Rectal smooth muscle tissue (tissue), 1 donor: ENCODE measurements around the gene TECRL.

Experiments used
- H3K27ac ChIP-seq: one replicate; pipeline ENCODE4 v1.7.0; 2013; ENCODE audit warnings: low read depth, low read length, inconsistent platforms
- H3K27me3 ChIP-seq: one replicate; pipeline ENCODE4 v1.7.0; 2013; ENCODE audit warnings: low read length; ENCODE audit not compliant: control insufficient read depth, insufficient read depth
- H3K36me3 ChIP-seq: one replicate; pipeline ENCODE4 v1.7.0; 2013; ENCODE audit warnings: low read length; ENCODE audit not compliant: control insufficient read depth, insufficient read depth
- H3K4me1 ChIP-seq: one replicate; pipeline ENCODE4 v1.7.0; 2013; ENCODE audit warnings: low read length; ENCODE audit not compliant: control insufficient read depth, insufficient read depth
- H3K4me3 ChIP-seq: one replicate; pipeline ENCODE4 v1.7.0; 2013; ENCODE audit warnings: low read length
- H3K9ac ChIP-seq: one replicate; pipeline ENCODE4 v1.7.0; 2013; ENCODE audit warnings: low read length

TECRL gene

DNA sequence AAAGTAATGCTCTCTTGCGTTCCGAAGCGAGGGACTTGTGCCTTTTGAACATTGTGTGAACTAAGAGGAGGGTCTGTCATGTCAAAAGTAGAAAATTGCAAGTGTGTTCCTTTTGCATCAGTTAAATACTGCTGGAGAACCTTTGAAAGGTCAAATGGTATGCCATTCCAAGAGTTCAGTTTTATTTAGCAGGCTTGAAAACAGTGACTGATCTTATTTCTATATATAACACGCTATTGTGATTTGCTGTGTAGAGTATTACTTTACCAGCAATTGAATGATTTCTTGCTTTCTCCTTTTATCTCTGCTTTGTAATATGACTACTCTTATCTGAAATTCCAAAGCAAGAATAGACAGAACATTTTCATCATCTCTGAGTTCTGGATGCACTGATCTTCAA, at the start of gene TECRL:
Gene TECRL (minus strand): TSS at position 151 of the 400 bp plus-strand sequence. CDS start 99 bp downstream, at position 52.
- Histone ChIP-seq H3K9ac (no peak within 1 kb of the TSS), H3K36me3 (no peaks in the 10 kb centered on the region), H3K4me3 (no peak within 1 kb of the TSS), H3K4me1 (no peaks in the 10 kb centered on the region), H3K27me3 (no peaks in the 10 kb centered on the region), H3K27ac (no peak within 1 kb of the TSS)

DNA sequence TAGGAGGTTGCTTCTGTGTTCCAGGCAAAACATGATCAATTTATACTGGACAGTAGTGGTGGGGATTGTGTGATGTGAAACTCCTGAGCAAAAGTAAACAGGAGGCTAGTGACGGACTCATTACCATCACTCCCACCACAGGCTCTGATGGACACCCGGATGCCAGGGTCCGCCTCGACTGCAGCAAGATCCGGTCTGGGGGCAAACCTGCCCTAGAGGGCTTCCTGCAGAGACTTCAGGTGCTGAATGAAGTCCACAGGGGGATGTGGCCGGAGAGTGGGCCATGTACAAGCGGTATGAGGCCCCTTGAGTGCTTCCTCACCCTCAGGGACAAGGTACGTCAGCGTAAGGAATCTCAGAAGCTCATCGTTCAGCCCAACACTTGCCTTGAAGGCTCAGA, 23.4 kb upstream of the TECRL start:
- no peak overlapping the region for H3K4me3 ChIP-seq
- H3K27me3 ChIP-seq = no peaks in the 10 kb centered on the region
- no peak overlapping the region for H3K27ac ChIP-seq
- no peaks in the 10 kb centered on the region for H3K4me1 ChIP-seq
- no peaks in the 10 kb centered on the region for H3K36me3 ChIP-seq
- no peak overlapping the region for H3K9ac ChIP-seq

GRCh38 chr4:64430933-64431332, 21.7 kb upstream of the TECRL start:
- no peaks in the 10 kb centered on the region for H3K36me3 ChIP-seq
- no peak overlapping the region for H3K27ac ChIP-seq
- H3K27me3 ChIP-seq = no peaks in the 10 kb centered on the region

DNA sequence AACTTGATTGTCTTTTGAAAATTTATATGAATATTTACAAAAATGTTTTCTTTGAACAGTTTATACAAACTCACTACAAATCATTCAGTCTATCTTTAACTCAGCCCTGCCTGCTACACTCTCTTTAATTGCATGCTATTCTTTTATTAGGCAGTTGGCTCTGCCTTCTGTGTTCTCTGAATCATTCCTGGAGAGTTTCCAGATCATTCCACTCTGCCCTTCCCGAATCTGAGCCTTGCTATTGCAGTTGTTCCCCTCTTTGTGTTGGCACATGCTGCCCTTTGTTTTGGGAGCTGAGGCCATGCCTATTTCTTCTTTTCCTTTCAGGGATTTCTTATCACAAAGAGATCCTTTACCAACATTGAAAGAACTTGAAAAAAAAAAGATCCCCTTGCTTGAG, 8.7 kb upstream of the TECRL start:
- H3K36me3 ChIP-seq = no peaks in the 10 kb centered on the region
- H3K9ac ChIP-seq = no peak overlapping the region
- no peaks in the 10 kb centered on the region for H3K4me1 ChIP-seq
- no peaks in the 10 kb centered on the region for H3K27me3 ChIP-seq
- H3K27ac ChIP-seq = no peak overlapping the region
- H3K4me3 ChIP-seq = no peak overlapping the region

More at GRCh38 chr4:64430933-64431332, 21.7 kb upstream of the TECRL start:
- no peak overlapping the region for H3K9ac ChIP-seq
- no peaks in the 10 kb centered on the region for H3K4me1 ChIP-seq
- no peak overlapping the region for H3K4me3 ChIP-seq

GRCh38 chr4:64407000-64407399, 2.2 kb downstream of the TECRL start:
- H3K36me3 ChIP-seq = no peaks in the 10 kb centered on the region
- H3K27me3 ChIP-seq = no peaks in the 10 kb centered on the region
- no peaks in the 10 kb centered on the region for H3K4me1 ChIP-seq
- no peak overlapping the region for H3K27ac ChIP-seq
- H3K9ac ChIP-seq = no peak overlapping the region
- H3K4me3 ChIP-seq = no peak overlapping the region

DNA sequence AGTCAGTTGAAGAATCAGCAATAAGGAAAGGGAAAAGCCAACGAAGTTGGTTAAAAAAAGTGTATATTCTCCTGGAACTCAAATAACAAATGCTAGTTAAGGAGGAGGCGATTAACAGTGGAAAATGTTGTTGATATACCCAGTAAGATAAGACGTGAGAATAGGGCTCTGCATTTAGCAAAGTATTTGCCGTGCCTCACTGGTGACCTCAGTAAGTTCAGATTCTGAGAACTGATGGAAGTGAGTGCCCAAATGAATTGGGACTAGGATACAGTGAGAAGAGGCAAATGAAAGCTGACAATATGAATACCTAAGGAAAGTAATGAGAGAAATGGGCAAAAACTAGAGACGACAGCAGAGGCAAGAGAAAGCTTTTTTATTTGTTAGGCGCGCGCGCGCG, 3.5 kb downstream of the TECRL start:
- no peak overlapping the region for H3K27ac ChIP-seq
- H3K4me1 ChIP-seq = no peaks in the 10 kb centered on the region
- H3K9ac ChIP-seq = no peak overlapping the region
- H3K36me3 ChIP-seq = no peaks in the 10 kb centered on the region
- H3K27me3 ChIP-seq = no peaks in the 10 kb centered on the region
- H3K4me3 ChIP-seq = no peak overlapping the region

- H3K4me3 ChIP-seq = no peak overlapping the region
- H3K9ac ChIP-seq = no peak overlapping the region
- H3K36me3 ChIP-seq = no peaks in the 10 kb centered on the region
- no peak overlapping the region for H3K27ac ChIP-seq
- no peaks in the 10 kb centered on the region for H3K27me3 ChIP-seq
- no peaks in the 10 kb centered on the region for H3K4me1 ChIP-seq
These were observed 6.6 kb downstream of the TECRL start for GRCh38 chr4:64402684-64403083.

DNA sequence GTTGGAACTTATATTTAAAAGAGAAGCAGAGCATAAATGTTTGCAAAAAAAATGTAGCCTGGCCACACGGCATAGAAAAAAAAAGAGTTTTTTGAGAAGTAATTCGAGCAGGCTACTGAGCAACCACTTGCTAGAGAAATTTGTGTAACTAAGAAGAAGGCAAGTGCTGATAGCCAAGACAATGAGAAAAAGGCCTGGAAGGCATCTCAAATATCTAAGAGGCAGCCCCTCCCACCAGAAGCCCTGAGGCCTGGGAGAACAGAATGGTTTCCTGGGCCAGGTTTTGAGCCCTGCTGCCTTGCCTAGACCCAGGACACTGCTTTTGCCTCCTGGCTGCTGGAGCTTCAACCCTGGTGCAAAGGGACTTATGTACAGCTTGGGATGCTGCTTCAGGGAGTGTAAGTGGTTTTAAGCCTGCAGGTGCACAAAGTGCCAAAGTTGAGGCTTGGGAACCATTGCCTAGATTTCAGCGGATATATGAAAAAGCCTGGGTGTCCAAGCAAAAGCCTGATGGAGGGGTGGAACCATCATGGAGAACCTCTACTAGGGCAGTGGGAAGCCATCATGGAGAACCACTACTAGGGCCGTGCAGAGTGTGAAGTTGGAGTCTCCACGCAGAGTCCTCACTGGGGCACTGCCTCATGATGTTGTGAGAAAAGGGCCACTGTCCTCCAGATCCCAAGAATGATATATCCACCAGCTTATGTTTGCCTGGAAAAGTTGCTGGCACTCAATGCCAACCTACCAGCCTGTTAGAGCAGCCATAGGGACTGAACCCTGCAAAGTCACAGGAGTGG, 9.7 kb downstream of the TECRL start:
- H3K27ac ChIP-seq = no peak overlapping the region
- H3K36me3 ChIP-seq = no peaks in the 10 kb centered on the region
- no peak overlapping the region for H3K4me3 ChIP-seq

DNA sequence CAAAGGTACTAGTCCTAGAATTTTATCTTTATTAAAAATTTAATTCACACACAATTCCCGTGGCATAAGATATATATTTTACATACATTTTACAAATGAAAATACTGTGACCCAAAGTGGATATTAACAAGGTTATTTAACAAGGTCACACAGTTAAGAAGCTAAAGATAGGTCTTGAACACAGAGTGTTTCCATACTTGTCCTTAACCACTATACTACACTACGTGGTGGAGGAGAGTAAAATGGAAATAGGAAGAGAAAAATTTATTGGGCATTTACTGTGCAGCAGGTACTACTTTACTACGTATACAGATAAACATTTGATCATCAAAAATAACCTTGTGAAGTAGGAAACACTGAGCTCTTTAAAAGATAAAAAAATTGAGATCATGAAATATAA, 14.8 kb downstream of the TECRL start:
- Histone ChIP-seq H3K4me1 (no peaks in the 10 kb centered on the region), H3K9ac (no peak overlapping the region), H3K4me3 (no peak overlapping the region), H3K36me3 (no peaks in the 10 kb centered on the region), H3K27ac (no peak overlapping the region), H3K27me3 (no peaks in the 10 kb centered on the region)

More for the DNA sequence above, 9.7 kb downstream of the TECRL start:
- no peak overlapping the region for H3K9ac ChIP-seq
- H3K4me1 ChIP-seq = no peaks in the 10 kb centered on the region
- no peaks in the 10 kb centered on the region for H3K27me3 ChIP-seq

DNA sequence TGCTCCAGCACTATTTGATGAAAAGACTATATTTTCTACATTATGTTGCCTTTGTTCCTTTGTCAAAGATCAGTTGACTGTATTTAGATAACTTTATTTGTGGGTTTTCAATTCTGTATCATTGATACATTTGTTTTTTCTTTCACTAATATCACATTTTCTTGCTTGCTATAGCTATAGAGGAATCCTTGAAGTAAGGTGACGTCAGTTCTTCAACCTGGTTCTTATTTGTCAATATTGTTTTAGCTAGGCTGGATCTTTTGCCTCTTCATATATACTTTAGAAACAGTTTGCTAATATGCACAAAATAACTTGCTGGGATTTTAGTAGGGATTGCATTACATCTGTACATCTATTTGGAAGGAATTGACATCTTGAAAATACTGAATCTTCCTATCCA, 21.0 kb downstream of the TECRL start:
- no peaks in the 10 kb centered on the region for H3K27me3 ChIP-seq
- no peaks in the 10 kb centered on the region for H3K36me3 ChIP-seq
- H3K4me3 ChIP-seq = no peak overlapping the region
- no peaks in the 10 kb centered on the region for H3K4me1 ChIP-seq
- H3K9ac ChIP-seq = no peak overlapping the region
- no peak overlapping the region for H3K27ac ChIP-seq

GRCh38 chr4:64385220-64385619, 24.0 kb downstream of the TECRL start:
- no peaks in the 10 kb centered on the region for H3K4me1 ChIP-seq
- H3K4me3 ChIP-seq = no peak overlapping the region
- no peaks in the 10 kb centered on the region for H3K36me3 ChIP-seq
- H3K27me3 ChIP-seq = no peaks in the 10 kb centered on the region
- no peak overlapping the region for H3K9ac ChIP-seq
- H3K27ac ChIP-seq = no peak overlapping the region

DNA sequence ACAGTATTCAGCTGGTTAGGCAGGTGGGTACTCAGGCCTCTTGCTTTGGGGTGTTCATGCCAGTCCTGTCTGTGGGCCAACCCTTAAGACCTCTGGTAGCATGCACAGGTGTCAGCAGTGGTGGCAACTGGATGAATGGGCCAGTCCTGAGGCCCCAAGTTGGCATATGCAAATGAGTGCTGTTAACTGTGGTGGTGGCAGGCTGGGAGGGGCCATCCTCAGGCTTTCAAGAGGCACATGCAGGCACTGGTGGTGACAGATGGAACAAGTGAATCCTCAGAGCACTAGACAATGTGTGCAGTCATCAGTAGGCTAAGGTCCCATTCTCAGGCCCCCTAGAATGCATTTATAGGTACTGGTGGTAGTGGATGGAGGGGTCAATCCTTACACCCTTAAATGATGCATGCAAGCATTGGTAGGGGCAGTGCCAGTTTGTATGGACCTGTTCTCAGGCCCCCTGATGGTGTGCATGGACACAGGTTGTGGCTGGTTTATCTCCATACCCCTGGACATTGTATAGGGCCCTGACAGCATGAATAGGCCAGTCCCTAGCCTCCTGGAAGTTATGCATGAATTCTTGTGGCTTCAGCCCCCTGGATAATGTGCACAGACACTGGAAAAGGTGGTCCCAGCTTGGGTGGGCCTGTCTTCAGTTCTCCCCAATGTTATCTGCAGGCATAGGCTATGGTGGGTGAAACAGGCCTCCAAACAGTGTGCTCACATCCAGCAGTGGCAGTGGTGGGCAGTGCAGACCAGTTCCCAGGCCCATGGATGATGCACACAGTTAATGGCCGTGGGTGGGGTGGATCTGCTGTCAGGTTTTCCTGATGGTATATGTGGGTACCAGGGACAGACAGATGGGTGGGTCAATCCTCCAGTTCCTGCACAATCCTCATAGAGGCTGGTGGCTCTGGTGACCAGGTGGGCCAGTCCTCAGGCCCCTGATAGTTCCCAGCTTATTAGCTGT, 24.7 kb downstream of the TECRL start:
- Histone ChIP-seq H3K27me3 (no peaks in the 10 kb centered on the region), H3K4me1 (no peaks in the 10 kb centered on the region), H3K4me3 (no peak overlapping the region), H3K27ac (no peak overlapping the region), H3K9ac (no peak overlapping the region), H3K36me3 (no peaks in the 10 kb centered on the region)
